GM12872 (cell line): ENCODE measurements around the gene LSM2.

Source experiments
- TF ChIP-seq, protein P1 (sequence below): IDR thresholded peaks from 3 replicates; pipeline ENCODE4 v1.5.1; 2011; ENCODE audit warnings: low read depth, mild to moderate bottlenecking, low read length, moderate library complexity; ENCODE audit not compliant: insufficient read depth

Gene LSM2

DNA sequence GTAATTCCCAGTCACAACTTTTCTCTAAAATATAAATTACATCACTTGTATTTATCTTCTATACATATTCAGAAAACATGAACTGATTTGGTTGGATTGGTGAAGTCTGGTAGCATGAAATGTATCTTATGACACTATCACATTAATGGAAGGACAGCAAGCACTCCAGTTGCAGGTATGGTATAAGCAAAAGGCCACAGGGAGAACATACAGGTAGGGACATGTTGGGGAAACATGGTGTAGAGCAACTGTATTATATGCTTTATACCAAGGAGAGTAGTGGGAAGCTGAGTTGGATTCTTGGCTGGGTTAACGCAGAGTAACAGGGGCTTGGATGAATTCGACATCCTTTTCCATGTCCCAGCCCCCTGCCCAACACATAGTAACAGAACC lies 9.8 kb downstream of the LSM2 start:
- TF ChIP-seq, protein P1, sequence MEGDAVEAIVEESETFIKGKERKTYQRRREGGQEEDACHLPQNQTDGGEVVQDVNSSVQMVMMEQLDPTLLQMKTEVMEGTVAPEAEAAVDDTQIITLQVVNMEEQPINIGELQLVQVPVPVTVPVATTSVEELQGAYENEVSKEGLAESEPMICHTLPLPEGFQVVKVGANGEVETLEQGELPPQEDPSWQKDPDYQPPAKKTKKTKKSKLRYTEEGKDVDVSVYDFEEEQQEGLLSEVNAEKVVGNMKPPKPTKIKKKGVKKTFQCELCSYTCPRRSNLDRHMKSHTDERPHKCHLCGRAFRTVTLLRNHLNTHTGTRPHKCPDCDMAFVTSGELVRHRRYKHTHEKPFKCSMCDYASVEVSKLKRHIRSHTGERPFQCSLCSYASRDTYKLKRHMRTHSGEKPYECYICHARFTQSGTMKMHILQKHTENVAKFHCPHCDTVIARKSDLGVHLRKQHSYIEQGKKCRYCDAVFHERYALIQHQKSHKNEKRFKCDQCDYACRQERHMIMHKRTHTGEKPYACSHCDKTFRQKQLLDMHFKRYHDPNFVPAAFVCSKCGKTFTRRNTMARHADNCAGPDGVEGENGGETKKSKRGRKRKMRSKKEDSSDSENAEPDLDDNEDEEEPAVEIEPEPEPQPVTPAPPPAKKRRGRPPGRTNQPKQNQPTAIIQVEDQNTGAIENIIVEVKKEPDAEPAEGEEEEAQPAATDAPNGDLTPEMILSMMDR, result no peak

DNA sequence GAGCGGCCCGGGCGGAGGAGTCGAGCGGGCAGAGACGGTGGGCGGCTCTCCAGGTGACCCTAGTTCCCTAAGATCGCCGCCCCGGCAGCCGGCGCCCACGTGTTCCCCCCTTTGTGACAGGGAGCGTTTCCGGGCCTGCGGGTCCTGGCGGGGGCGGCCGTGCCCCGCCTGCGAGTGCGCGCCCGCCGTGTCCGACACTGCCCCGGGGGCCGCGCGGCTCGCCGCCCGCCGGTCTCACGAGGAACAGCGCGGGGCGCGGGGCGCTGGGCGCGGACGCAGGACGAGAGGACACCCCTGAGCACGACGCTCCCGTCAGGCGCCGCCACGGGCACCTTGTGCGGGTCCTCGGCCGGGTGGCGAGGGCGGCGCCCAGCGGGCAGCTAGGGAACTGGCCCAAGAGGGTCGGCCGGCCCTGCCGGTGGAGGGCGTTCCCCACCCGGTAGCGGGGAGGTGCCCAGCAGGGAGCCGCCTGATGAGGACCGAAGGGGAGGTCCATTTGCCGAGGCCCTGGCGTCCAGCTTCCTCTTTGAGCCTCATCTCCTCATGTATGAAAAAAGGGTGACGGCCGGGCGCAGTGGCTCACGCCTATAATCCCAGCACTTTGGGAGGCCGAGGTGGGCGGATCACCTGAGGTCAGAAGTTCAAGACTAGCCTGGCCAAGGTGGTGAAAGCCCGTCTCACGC lies 11.0 kb downstream of the LSM2 start, which contains the start of gene VARS1:
Gene VARS1 (minus strand): TSS at position 137 of the 683 bp plus-strand sequence. CDS start 535 bp downstream, outside the sequence.
- TF ChIP-seq, protein P1, result peak; percentile 90

DNA sequence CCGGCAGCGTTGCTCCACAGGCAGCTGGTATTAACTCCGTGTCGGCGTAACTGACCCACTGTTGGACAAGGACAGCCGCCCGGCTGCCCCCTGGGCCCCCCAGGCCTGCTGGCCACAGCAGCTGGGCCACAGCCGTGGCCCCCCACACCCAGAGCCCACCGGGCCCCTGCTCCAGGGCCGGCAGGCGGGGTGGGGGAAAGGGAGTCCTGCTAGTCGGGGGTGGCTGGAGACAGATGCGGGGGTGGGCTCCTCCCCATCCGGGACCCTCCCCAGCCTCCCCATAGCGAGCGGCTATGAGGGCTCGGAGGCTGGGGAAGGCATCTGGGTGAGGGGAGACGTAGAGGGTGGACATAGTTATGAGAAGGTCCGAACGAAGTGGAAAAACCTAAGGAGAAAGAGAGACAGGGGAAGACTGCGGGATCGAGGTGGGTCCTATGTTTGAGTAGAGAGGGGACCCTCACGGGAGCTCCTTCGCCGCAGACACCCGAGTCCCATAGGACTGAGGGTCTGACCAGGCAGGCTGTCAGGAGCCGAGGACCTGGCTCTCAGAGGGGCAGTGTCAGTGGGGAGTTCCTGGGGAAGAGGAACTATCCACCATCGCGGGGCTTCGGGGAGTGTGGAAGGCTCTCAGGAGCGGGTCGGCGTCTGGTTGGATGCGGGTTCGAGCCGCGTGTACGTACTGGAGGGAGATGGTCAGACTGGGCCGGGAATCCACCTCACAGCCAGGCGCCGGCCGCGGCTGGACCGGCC lies 11.7 kb downstream of the LSM2 start:
- TF ChIP-seq, protein P1, result no peak

DNA sequence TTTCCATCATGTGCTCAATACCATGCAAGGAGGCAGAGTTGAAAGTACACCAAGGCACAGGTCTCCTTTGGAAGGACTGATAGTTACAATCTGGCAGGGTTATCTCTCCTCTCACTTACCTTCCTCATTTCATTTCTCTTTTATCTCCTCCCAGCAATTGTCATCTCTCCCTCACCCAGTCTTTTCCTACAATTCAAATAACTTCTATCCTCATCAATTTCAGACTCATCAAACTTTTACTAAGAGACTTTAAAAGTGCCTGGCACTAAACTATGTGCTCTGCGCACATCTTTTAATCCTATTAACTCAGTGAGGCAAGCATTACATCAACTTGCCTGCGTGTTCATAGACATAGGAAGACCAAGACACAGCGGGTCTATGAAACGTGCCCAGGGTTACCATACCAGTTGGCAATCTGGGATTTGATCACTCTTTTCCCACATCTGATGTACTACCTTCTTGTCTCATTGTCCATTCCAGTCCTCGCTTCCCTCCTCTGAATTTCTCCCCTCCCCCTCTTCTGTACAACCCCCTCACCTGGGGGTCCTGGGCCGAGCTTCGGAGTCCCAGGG lies 12.4 kb downstream of the LSM2 start:
- TF ChIP-seq, protein P1, result no peak

DNA sequence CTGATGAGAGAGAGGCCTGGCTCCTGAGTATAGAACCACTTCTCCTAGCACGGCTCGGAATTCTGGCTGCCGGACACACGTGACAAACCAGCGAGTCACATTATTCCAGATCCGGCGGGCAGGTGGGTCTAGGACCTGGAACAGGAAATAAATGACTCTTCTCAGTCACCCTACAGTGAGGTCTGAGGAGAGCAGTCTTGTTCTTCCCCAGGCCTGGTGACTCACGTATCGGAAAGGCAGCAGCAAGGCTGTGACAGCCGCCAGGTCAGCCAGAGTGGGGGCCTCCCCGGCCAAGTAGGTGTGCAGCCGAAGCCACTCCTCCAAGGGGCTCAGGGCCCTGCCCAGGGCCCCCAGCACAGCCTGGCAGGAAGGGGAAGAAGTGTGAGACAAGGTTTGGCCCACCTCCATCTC lies 14.0 kb downstream of the LSM2 start:
- TF ChIP-seq, protein P1, result no peak

DNA sequence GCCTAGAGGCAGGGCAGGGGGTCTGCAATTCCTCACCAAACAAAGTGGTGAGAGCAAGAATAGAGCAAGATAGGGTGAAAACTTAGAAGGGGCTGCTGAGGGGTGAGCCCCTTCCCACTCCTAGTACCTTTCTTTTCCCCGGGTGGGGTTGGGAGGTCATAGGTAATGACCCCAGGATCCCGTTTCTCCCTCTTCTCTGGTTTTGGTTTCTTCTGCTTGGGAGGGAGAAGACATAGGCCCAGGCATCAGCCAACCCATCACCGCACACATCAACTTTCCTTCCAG lies 14.7 kb downstream of the LSM2 start:
- TF ChIP-seq, protein P1, result no peak

DNA sequence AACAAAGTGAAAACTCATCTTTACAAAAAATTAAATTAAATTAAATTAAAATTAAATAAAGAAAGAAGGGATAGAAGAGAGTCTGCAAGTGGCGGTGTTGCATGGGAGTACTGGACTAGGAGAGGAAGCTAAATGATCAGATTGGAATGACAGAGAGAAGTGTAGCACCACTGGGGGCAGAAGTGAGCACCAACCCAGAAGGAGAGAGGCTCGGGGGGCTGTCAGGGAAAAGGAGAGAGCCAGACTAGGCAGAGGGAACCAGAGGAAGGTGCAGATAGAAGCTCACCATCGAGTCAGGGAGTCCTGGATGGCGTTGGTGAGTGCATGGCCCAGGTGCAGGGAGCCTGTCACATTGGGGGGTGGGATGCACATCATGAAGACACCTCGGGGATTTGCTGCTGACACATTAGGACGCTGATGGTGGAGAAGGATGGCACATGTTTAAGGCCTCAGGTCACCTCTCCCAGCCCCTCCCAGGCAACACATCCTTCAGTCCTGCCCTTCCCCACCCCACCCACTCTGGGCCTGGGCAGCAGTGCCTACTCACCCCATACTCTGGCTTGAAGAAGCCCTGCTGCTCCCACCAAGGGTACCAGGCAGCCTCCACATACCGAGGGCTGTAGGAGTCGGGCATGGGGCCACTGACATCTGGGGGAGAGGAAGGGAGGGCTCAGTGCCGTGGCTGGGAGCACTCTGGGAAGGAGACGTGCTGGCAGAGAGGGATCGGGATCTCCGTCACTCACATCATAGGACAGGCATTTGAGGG lies 15.3 kb downstream of the LSM2 start:
- TF ChIP-seq, protein P1, result peak; percentile 79
